ENCODE results near the gene EML4.
"Not testable (repeated sequence)": the region's sequence is repeated elsewhere in the genome, so short reads cannot be mapped to it uniquely, and the experiment has no call there.

The EML4 gene

DNA sequence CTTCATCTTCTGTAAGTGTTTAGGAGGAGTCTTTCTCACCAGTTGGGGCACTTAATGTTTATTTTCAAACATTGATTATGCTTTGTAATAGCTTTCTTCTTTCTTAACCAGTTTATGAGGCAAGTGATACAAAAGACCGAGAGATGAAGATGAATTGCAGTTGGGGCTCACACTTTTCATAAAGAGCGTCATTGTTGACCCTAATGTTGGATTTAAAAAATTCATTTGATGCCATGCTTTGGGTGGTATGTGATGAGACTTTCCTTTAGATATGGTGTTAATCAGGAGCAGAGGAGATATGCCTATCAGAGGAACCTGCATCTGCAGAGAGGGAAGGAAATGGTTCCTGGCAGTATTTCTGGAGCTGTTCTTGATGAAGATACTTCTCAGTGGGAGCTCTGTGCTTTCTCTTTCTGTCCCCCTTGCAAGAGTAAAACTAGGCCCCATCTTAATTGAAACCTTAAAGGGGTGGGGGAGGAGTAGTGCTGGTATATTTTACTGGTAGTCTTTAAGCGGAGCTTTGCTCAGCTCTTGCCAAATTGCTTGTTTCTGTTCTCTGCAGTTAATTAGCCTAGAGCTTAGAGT lies 2.3 kb downstream of the EML4 start:
- DNase-seq (ENCODE audit: low read depth): no peak

DNA sequence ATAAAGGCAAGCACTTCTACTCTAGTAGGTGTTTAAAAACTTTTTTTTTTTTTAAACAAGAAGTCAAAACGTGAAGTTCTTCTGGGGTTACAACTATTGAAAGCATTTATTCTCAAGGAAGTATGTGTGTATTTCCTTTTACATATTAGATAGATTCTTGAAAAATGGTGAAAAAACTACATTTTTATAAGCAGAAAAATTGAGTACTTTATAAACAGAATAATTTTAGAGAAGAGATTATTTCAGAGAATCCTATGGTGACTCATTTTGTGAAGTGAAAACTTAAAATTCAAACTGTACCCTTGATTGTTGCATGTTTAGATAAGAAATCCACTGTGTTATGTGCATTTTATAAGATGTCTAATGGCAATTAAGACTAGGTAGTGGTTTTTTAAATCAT lies 2.9 kb downstream of the EML4 start:
- DNase-seq (ENCODE audit: low read depth): no peak

DNA sequence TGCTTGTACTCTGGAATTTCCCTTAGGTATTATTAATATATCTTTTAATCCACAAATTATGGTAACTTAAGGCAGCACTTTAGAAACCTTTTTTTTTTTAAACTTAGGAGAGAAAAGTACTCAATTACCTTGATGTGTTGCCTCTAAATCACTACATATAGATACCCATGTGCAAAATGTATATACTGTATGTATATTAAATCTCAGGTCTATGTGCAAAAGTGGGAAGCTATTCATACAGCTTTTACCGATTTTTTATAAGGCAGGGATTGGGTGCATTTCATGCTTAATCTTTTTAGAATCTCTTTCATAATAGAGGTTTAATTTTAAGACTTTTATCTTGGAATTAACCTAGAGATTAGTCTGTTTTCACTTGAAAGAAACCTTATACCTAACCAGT lies 3.4 kb downstream of the EML4 start:
- DNase-seq (ENCODE audit: low read depth): no peak

DNA sequence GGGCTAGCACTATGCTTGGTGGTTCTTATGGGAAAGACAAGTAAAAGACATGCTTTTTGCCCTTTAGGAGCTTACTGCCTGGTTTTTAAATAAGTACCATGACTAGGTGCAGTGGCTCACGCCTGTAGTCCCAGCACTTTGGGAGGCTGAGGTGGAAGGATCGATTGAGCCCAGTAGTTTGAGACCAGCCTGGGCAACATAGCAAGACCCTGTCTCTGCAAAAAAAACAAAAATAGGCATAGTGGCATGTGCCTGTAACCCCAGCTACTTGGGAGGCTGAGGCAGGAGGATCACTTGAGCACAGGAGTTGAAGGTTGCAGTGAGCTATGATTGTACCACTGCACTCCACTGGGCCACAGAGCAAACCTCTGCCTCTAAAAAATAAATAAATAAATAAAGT lies 4.3 kb downstream of the EML4 start:
- DNase-seq (ENCODE audit: low read depth): not testable (repeated sequence)

DNA sequence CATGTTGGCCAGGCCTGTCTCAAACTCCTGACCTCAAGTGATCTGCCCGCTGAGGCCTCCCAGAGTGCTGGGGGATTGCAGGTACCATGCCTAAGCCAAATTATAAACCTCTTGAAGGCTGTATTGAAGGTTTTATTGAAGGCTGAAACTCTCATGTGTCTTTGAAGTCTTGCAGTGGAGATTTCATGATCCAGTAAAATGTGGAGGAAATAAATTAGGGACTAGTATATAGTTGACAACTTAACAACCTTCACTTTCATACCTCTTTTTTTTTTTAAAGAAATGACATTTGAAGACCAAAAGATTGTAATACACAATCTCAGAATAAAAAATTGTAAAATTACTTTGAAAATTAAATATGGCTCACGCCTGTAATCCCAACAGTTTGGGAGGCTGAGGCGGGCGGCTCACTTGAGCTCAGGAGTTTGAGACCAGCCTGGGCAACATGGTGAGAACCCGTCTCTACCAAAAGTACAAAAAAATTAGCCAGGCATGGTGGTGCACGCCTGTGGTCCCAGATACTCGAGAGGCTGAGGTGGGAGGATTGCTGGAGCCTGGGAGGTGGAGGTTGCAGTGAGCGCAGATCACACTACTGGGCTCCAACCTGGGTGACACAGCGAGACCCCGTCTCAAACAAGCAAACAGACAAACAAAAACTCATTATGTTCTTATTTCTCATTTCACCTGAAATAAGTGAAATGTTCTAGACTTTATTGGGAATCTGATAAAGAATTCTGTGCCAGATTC lies 8.0 kb downstream of the EML4 start:
- no peak for DNase-seq (ENCODE audit: low read depth)

DNA sequence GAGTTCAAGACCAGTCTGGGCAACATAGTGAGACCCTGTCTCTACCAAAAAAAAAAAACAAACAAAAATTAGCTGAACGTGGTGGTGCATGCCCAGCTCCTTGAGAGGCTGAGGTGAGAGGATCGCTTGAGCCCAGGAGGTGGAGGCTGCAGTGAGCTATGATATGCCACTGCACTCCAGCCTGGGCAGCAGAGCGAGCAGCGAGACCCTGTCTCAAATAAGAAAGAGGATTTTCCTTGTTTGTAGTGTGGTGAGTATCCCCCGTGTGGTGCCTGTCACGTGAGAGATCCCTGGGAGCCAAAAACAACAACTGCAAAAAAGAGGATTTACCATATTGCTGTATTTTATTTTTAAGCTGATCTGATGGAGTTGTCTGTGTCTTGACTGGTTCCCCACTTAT lies 9.2 kb downstream of the EML4 start:
- DNase-seq (ENCODE audit: low read depth): no peak

DNA sequence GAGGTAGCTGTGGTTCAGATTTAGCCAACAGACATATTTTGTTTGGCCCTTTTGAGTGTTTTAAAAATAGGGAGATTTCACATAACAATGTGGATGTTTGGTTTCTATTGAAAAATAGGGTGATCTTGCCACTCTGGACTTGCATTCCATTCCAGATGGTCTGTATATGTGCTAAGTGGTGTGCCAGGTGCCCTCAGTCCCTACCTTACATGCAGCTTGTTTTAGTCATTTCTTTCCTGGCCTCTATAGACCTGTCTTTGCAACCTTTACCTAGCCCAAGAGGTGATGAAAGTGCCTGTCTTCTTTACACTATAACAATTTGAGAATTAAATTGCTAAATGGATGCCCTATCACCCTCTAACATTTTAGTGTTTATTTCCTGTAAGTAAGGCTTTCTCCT lies 11.1 kb downstream of the EML4 start:
- DNase-seq (ENCODE audit: low read depth): no peak

DNA sequence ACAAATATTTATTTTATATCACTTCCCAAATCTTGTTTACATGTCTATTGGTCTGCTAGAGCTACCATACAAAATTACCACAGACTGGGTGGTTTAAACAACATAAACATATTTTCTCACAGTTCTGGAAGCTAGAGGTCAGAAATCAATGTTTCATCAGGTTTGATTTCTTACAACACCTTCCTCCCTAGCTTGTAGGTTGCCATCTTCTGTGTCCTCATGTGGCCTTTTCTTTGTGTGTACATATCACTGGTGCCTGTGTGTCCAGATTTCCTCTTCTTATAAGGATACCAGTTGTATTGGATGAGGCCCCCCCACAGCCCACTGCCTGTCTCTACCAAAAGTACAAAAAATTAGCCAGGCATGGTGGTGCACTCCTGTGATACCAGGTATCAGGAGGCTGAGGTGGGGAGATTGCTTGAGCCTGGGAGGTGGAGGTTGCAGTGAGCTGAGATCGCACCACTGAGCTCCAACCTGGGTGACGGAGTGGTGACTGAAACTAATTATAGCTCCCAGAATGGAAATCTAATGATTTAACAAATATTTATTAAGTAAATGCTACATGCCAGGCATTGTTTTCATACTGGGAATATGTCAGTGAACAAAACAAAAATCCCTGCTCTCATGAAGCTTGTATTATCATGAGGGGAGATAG lies 13.6 kb downstream of the EML4 start:
- no peak for DNase-seq (ENCODE audit: low read depth)

DNA sequence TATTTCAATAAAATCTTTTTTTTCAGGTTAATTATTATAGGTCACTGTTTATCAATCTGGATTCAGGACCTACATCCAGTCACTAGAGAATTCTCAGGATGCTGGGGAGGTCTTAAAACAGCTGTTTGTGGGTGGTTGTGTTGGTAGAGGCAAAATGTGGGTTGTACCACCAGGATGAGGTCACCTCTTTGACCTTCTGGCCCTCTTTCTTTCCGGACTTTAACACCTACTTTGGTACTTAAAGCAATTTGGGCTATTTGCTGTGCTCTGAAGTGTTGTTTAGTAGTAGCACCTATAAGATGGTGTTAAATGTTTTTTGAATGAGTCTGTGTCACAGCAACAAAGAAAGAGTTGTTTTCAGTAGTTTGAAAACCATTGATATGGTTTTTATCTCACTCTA lies 14.6 kb downstream of the EML4 start:
- no peak for DNase-seq (ENCODE audit: low read depth)

DNA sequence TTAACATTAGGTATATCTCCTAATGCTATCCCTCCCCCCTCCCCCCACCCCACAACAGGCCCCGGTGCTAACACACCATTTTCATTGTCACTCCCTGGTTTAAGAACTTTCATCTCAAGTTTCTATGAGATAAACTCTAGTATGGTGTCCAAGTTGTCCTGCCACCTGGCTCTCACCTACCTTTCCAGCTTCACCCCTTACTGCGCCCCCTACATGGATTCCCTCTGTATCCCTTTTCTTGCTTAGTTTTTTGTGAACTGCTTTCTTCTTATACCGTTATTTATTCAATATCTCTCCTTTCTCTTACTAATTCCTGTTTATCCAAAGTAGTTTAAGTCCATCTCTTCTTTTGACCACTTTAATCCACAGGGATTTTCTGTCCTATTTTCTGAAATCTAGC lies 15.2 kb downstream of the EML4 start:
- DNase-seq (ENCODE audit: low read depth): no peak

DNA sequence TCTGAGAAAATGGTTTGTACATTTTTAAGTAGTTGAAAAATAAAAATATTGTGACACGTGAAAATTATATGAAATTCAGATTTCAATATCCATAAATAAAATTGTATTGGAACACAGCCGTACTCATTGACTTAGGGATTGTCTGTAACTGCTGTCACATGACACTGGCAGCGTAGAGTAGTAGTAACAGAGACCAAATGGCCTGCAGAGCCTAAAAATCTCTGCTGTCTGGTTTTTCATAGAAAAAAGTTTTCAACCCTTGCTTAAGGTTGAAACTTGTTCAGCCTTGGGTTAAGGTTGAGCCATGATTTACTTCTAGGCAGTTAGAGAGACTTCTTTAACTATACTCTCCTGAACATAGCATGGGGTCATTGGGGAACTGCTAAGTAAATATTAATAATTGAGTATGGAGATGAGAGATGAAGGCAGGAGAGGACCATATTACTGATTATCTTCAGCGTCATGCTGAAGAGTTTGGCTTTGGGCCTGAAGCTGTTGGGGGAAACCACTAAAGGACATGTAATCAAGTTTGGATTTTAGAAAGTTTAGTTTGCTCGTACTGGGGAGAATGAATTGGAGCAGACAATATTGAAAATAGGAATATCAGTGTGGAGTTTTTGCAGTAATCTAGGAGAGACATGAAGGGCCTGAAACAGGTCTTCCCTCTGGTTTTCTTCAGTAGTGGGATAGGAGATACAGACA lies 16.2 kb downstream of the EML4 start:
- no peak for DNase-seq (ENCODE audit: low read depth)

DNA sequence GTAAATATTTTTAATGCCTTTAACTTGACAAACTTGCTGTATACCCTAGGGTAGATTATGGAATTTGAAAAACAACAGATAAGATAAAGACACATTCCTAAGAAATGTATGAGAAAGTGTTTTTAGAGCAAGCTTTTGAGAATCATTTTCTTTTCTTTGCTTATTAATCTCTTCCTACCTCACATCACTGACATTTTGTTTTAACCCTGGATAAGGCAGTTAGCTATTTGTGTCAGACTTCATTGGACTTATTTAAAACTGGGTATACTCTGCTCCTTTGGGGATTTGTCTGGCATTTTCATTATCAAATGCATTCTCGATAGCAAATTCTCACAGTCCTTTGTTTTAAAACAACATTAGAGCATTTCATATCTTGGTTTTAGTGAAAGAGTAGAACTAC lies 17.2 kb downstream of the EML4 start:
- DNase-seq (ENCODE audit: low read depth): no peak

DNA sequence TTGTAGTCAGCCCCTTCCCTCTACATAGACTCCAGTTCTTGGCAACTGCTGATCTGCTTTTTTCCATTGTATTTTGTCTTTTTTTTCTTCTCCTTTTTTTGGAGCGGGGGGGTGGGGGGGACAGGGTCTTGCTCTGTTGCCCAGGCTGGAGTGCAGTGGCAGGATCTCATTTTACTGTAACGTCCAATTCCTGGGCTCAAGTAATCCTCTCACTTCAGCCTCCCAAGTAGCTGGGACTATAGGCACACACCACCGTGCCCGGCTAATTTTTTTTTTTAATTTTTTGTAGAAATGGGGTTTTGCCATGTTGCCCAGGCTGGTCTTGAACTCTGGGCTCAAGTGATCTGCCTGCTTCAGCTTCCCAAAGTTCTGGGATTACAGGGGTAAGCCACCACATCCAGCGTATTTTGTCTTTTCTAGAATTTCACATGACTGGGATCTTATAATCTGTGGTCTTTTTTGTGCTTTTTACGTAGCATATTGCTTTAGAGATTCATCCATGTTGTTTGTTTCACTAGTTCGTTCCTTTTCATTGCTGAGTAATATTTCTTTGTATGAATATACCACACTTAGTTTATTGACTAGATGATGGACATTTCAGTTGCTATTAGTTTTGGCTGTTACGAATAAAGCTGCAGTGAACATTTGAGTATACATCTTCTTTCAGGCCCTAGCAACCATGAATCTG lies 17.9 kb downstream of the EML4 start:
- DNase-seq (ENCODE audit: low read depth): no peak

DNA sequence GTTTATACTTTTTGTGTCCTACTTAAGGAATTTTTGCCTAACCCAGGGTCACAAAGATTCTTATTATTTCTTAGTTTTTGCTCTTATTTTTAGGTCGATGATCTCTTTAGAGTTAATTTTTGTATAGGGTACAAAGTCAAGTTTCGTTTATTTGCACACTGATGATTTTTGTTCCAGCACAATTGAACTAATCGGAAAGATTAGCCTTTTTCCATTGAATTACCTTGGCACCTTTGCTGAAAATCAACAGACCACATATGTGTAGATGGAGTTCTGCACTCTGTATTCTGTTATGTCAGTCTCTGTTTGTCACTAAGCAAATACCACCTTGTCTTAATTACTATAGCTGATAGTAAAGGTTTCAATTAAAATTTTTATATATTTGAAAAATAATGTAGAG lies 18.7 kb downstream of the EML4 start:
- no peak for DNase-seq (ENCODE audit: low read depth)

DNA sequence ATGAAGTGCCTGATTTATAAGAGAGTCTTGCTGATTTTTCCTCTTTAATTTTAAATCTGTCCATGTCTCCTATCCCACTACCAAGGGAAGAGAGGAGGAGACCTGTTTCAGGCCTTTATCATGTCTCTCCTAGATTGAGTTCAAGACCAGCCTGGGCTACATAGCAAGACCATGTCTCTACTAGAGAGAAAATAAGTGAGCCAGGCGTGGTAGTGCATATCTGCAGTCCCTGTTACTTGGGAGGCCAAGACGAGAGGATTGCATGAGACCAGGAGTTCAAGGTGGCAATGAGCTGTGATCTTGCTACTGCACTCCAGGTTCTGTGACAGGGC lies 20.0 kb downstream of the EML4 start:
- no peak for DNase-seq (ENCODE audit: low read depth)

DNA sequence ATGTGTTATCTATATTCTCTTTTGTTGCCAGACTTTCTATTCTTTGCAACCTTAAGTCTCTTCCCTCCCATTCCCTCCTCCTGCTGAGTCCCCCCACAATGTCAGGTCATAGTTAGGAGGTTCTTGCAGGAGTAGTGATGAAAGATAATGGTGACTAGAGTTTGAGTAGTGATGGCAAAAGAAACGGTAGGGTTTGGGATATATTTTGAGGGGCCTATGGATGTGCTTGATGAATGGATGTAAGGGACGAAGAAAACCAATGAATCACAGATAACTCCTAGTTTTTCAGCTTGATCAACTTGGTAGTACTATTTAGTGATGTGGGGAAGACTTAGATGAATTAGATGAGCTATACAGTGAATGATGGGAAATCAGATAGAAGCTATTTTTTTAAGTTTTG lies 21.0 kb downstream of the EML4 start:
- DNase-seq (ENCODE audit: low read depth): no peak

DNA sequence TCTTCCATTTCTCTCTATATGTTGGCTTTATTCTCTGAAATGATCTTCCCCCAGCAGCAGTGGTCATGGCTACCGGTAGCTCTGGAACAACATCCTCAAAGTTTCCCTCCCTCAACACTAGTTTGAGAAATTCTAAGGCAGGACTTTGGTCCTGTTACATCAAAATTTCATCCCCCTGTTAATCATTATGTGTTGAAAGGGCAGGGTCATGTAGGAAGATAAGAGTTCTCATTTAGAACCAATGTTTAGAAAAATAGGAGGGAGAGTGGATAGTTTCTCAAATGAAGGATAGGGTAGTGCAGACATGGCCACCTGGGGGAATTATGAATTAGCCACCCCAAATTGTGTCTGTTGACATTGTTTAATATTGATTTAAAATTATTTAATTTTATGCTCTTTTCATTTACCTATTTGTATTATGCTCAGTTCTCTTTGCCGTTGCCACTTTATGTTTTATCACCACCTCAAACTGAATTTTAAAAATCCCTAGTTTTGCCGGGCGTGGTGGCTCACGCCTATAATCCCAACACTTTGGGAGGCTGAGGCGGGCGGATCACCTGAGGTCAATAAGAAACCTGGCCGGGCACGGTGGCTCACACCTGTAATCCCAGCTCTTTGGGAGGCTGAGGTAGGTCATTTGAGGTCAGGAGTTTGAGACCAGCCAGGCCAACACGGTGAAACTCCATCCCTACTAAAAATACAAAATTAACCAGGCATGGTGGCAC lies 22.3 kb downstream of the EML4 start:
- DNase-seq (ENCODE audit: low read depth): no peak

DNA sequence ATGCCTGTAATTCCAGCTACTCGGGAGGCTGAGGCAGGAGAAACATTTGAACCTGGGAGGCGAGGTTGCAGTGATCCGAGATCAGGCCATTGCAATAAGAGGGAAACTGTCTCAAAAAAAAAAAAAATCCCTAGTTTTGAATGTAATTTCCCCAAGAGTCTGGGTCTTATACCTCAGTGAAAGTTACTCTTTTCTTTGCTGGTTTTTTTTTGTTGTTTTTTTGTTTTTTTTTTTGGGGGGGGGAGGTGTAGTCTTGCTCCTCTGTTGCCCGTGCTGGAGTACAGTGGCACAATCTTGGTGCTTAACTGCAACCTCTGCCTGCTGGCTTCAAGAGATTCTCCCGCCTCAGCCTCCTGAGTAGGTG lies 22.8 kb downstream of the EML4 start:
- DNase-seq (ENCODE audit: low read depth): no peak

DNA sequence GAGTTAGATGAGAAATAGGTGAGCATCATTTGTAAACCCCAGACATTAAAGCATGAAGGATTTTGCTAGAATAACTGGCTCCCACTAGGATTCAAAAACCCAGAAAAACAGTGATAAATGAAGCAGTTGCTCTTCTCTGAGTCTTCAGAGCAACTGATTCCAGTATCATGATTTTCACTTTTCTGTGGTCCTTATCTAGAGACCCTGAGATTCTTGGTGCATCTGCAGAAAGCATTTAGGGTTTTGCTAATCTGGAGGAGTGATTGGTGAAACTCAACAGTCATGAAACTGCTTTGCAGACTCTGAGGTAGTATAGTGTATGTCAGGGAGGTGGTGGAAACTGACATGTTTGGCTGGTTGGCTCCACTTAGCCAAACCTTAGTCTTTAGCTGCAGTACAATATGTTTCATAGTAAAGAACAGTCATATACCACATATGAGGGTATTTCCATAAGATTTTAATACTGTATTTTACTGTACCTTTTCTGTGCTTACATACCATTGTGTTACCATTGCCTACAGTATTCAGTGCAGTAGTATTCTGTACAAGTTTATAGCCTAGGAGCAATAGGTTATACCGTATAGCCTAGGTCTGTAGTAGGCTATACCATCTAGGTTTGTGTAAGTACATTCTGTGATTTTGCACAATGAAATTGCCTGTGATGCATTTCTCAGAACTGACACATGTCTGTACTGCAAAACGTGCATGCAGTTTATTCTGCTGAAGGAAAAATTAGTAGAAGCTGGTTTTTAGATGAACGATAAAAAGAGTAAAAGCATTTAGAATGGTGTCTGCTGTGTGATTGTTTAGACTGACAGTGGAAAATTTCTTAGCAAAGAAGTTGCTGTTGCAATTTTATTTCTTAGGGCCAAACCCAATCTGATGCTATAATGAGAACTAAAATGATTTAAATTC lies 23.8 kb downstream of the EML4 start:
- no peak for DNase-seq (ENCODE audit: low read depth)

DNA sequence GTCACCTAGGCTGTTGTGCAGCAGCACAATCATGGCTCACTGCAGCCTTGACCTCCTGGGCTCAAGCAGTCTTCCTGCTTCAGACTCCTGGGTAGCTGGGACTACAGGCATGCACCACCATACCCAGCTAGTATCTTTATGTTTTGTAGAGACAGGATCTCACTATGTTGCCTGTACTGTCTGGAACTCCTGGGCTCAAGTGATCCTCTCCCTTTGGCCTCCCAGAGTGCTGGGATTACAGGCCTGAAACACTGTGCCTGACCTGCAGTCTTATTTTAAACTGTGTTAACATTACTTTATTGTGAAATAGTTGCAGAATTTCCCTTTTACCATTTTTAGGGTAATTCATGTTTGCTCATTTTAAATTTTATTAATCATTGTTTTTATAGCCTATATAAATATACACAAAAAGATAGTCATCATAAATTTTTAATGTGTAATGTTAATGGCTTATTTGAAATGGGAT lies 24.6 kb downstream of the EML4 start:
- no peak for DNase-seq (ENCODE audit: low read depth)

DNA sequence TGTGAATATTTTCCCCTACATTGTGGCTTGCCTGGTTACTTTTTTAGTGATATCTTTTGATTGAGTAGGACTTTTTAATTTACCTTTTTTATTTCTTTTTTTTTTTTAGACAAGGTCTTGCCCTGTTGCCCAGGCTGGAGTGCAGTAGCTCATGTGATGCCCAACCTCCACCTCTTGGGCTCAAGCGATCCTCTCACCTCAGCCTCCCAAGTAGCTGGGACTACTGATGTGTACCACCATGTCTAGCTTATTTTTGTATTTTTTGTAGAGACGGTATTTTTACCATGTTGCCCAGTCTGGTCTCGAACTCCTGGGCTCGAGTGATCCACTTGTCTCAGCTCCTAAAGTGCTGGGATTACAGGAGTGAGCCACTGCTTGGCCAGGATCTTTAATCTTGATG lies 25.3 kb downstream of the EML4 start:
- DNase-seq (ENCODE audit: low read depth): no peak

All from activated T-helper 1 cell treated with Interleukin-2 at 50 U/mL for 16 hours (primary cell).